CD14-positive monocyte (primary cell): ENCODE measurements around the gene XKR7. TPM values are rescaled to one million over a fixed set of nuclear protein-coding genes. Genes with fewer than 3 reads are reported as not detected.

Experiments used
- DNase-seq, 3 donors: peaks; one replicate each; pipeline ENCODE4 v3.0.0-alpha.2; 2011 to 2022
- H2AFZ ChIP-seq: 2 replicates; pipeline ENCODE4 v1.6.0; 2012; ENCODE audit warnings: mild to moderate bottlenecking, low read depth, low read length, inconsistent platforms; ENCODE audit not compliant: insufficient read depth, poor library complexity, severe bottlenecking
- H3K27ac ChIP-seq, 2 donors: 1 replicate in 1 of 2; 2 replicates in 1 of 2; pipeline ENCODE4 v1.5.1; 2012 to 2013; ENCODE audit warnings: low read length in 2 of 2, control low read depth in 1 of 2, inconsistent platforms in 1 of 2, low read depth in 1 of 2, mild to moderate bottlenecking in 1 of 2
- H3K27me3 ChIP-seq, 2 donors: one replicate each; pipeline versions ENCODE4 v1.6.0 to v1.6.1; 2011 to 2013; ENCODE audit warnings: low read length in 2 of 2; ENCODE audit not compliant: control insufficient read depth in 2 of 2, insufficient read depth in 2 of 2
- H3K36me3 ChIP-seq, 2 donors: replicated peaks in 1 of 2; 1 replicate in 1 of 2; 2 replicates in 1 of 2; pipeline versions ENCODE4 v1.5.1 to v1.6.1; 2012 to 2013; ENCODE audit warnings: low read length in 2 of 2, control low read depth in 1 of 2, inconsistent platforms in 1 of 2, mild to moderate bottlenecking in 1 of 2; ENCODE audit not compliant: insufficient read depth in 2 of 2, control insufficient read depth in 1 of 2
- H3K4me1 ChIP-seq, 2 donors: 1 replicate in 1 of 2; 2 replicates in 1 of 2; pipeline versions ENCODE4 v1.5.1 to v1.6.1; 2012 to 2013; ENCODE audit warnings: low read length in 2 of 2, control low read depth in 1 of 2, inconsistent platforms in 1 of 2, mild to moderate bottlenecking in 1 of 2, moderate library complexity in 1 of 2; ENCODE audit not compliant: insufficient read depth in 2 of 2, control insufficient read depth in 1 of 2
- H3K4me2 ChIP-seq: replicated peaks from 2 replicates; pipeline ENCODE3; 2012; ENCODE audit warnings: low read length, moderate library complexity, mild to moderate bottlenecking; ENCODE audit not compliant: poor library complexity, severe bottlenecking; ENCODE audit errors: extremely low read depth
- H3K4me3 ChIP-seq, 3 experiments: fragments of 200-600 bp in 1 of 3; sonication (generic) in 1 of 3; replicated peaks in 1 of 3; 1 replicate in 2 of 3; 2 replicates in 1 of 3; pipeline ENCODE4 v1.5.1; 2011 to 2013; ENCODE audit warnings: low read length in 3 of 3, mild to moderate bottlenecking in 3 of 3, control low read depth in 2 of 3, low read depth in 2 of 3, inconsistent platforms in 1 of 3, moderate library complexity in 1 of 3
- H3K79me2 ChIP-seq: 2 replicates; pipeline ENCODE4 v1.6.0; 2012; ENCODE audit warnings: mild to moderate bottlenecking, control low read depth, inconsistent platforms, low read length, moderate library complexity; ENCODE audit not compliant: insufficient read depth
- H3K9ac ChIP-seq: 2 replicates; pipeline ENCODE4 v1.6.0; 2017; ENCODE audit warnings: low read length, mild to moderate bottlenecking; ENCODE audit not compliant: insufficient read depth, poor library complexity, severe bottlenecking
- H3K9me3 ChIP-seq, 2 donors: replicated peaks in 1 of 2; 1 replicate in 1 of 2; 2 replicates in 1 of 2; pipeline versions ENCODE4 v1.5.1 to v1.6.1; 2012 to 2013; ENCODE audit warnings: low read length in 2 of 2, control low read depth in 1 of 2; ENCODE audit not compliant: control insufficient read depth in 1 of 2, insufficient read depth in 1 of 2
- H4K20me1 ChIP-seq: 2 replicates; pipeline ENCODE4 v1.6.0; 2012; ENCODE audit warnings: mild to moderate bottlenecking, low read length, control low read depth, moderate library complexity; ENCODE audit not compliant: insufficient read depth
- H3K27ac Mint-ChIP-seq, 7 donors: one replicate each; pipeline ENCODE4 v1.8.0; 2020; ENCODE audit warnings: mild to moderate bottlenecking in 7 of 7, mixed read lengths in 7 of 7, moderate library complexity in 6 of 7, inconsistent platforms in 2 of 7
- H3K27me3 Mint-ChIP-seq, 3 donors: one replicate each; pipeline ENCODE4 v1.8.0; 2021 to 2022; ENCODE audit warnings: low read depth in 3 of 3, mild to moderate bottlenecking in 3 of 3, mixed read lengths in 3 of 3, moderate library complexity in 3 of 3, inconsistent platforms in 1 of 3
- H3K36me3 Mint-ChIP-seq, 2 donors: one replicate each; pipeline ENCODE4 v1.8.0; 2020; ENCODE audit warnings: mixed read lengths in 2 of 2, inconsistent platforms in 1 of 2, mild to moderate bottlenecking in 1 of 2
- H3K4me1 Mint-ChIP-seq: one replicate; pipeline ENCODE4 v1.8.0; 2020; ENCODE audit warnings: mild to moderate bottlenecking, mixed read lengths
- H3K4me3 Mint-ChIP-seq, 2 donors: one replicate each; pipeline ENCODE4 v1.8.0; 2020; ENCODE audit warnings: mild to moderate bottlenecking in 2 of 2, mixed read lengths in 2 of 2, moderate library complexity in 1 of 2
- H3K9me3 Mint-ChIP-seq, 7 donors: one replicate each; pipeline ENCODE4 v1.8.0; 2020 to 2022; ENCODE audit warnings: mixed read lengths in 7 of 7, mild to moderate bottlenecking in 6 of 7, moderate library complexity in 6 of 7, inconsistent platforms in 2 of 7
- CTCF ChIP-seq: fragments of 200-600 bp; IDR thresholded peaks from one replicate; pipeline ENCODE4 v1.8.0; 2022; ENCODE audit warnings: antibody characterized with exemption, mild to moderate bottlenecking
- WGBS: methylation state at CpG from one replicate; pipeline ENCODE4 v1.1.5; 2013; ENCODE audit warnings: missing lambda C conversion rate; ENCODE audit not compliant: insufficient coverage; 5-methylcytosine and 5-hydroxymethylcytosine counted together
- intact Hi-C, 2 donors: fragments of 100-400 bp; cut with micrococcal nuclease; formaldehyde crosslinking; loops; one replicate each; pipeline versions ENCODE4 v1.15.0 to v1.15.1; 2023
- polyA plus RNA-seq, 3 donors: library from polyadenylated mRNA; depleted of rRNA in 1 of 3; unstranded in 2 of 3; stranded (reverse) in 1 of 3; fragments of 300-500 nt in 2 of 3; fragments of >200 nt in 1 of 3; fragmentation: Illumina TruSeq in 2 of 3; gene quantifications; 1 replicate in 2 of 3; 2 replicates in 1 of 3; pipeline ENCODE4 v1.2.3, GENCODE V29; 2012 to 2021

XKR7 gene
- polyA plus RNA-seq, 3 donors = 0.02 to 0.43 TPM; not detected in 1

GRCh38 chr20:32029561-32029960, 61.6 kb downstream of the XKR7 start:
- peaks cover 35% of the 10 kb centered on the region for H3K4me1 Mint-ChIP-seq
- H3K9me3 Mint-ChIP-seq = peaks cover 0 to 6% (median 0%) of the 10 kb centered on the region in 7 donors
- no peaks in the 10 kb centered on the region for H3K79me2 ChIP-seq
- no peak overlapping the region for H3K4me3 Mint-ChIP-seq
- peaks cover 3 to 14% (median 5%) of the 10 kb centered on the region in 3 donors for H3K27me3 Mint-ChIP-seq
- no peaks in the 10 kb centered on the region for H4K20me1 ChIP-seq
- H3K27ac ChIP-seq = no peak overlapping the region
- H3K36me3 ChIP-seq = no peaks in the 10 kb centered on the region
- WGBS = 94% methylated on average over 11 of the region's 11 CpGs
- no peak overlapping the region for H3K4me3 ChIP-seq
- DNase-seq = no peak
- no peak overlapping the region for H3K9ac ChIP-seq
- no peak overlapping the region for H2AFZ ChIP-seq
- H3K4me2 ChIP-seq = no peak overlapping the region
- H3K4me1 ChIP-seq = peaks cover 35 to 40% of the 10 kb centered on the region in 2 donors
- peak overlapping the region in 1 of 7 donors; percentile 70 for H3K27ac Mint-ChIP-seq
- intact Hi-C loops = loop anchor here in 1 of 2 donors (5.0 kb wide), 1 partner anchor 53 kb away; no protein-coding TSS in a partner anchor
- peaks cover 0 to 3% of the 10 kb centered on the region in 2 donors for H3K27me3 ChIP-seq
- no peak for TF ChIP-seq CTCF
- H3K36me3 Mint-ChIP-seq = no peaks in the 10 kb centered on the region
- H3K9me3 ChIP-seq = no peaks in the 10 kb centered on the region

GRCh38 chr20:32031007-32031958, 63.3 kb downstream of the XKR7 start:
- H3K79me2 ChIP-seq = no peaks in the 10 kb centered on the region

More at GRCh38 chr20:32031007-32031958, 63.3 kb downstream of the XKR7 start:
- Histone ChIP-seq H3K4me3 (peak overlapping the region; percentile 1 to 74 (median 19)), H3K9me3 (no peaks in the 10 kb centered on the region), H3K4me1 (peaks cover 52 to 57% of the 10 kb centered on the region in 2 donors), H3K4me2 (peak overlapping the region; percentile 75), H4K20me1 (no peaks in the 10 kb centered on the region), H3K36me3 (no peaks in the 10 kb centered on the region), H3K27ac (peak overlapping the region in 1 of 2 donors; percentile 48), H2AFZ (peak overlapping the region; percentile 79), H3K9ac (peak overlapping the region; percentile 49), H3K27me3 (no peaks in the 10 kb centered on the region)
- Mint-ChIP-seq H3K27me3 (peaks cover 2 to 11% (median 7%) of the 10 kb centered on the region in 3 donors), H3K36me3 (no peaks in the 10 kb centered on the region), H3K27ac (peak overlapping the region in 6 of 7 donors; percentile 49 to 81 (median 71)), H3K9me3 (peaks cover 0 to 5% (median 0%) of the 10 kb centered on the region in 7 donors), H3K4me3 (peak overlapping the region; percentile 69 to 70), H3K4me1 (peaks cover 52% of the 10 kb centered on the region)
- intact Hi-C loops = loop anchor here in 1 of 2 donors (5.0 to 10.0 kb wide), 3 partner anchors 36 to 206 kb away; no protein-coding TSS in a partner anchor
- WGBS = 29% methylated on average over 47 of the region's 59 CpGs
- peak; percentile 100 for TF ChIP-seq CTCF
- DNase-seq = peak; percentile 58 to 73 (median 72)
